Cardiac muscle cell (in vitro differentiated cells and primary cell): Measurements from ENCODE around the gene PNPO. TPM values are rescaled to one million over a fixed set of nuclear protein-coding genes. Genes with fewer than 3 reads are reported as not detected.

Source experiments
- DNase-seq, 2 donors: peaks; one replicate each; pipeline versions ENCODE4 v3.0.0 to v3.0.0-alpha.2; 2010 to 2017; ENCODE audit warnings: low read depth in 1 of 2, low spot score in 1 of 2
- H3K27ac ChIP-seq: fragments of 200-600 bp; sonication (generic); 2 replicates; pipeline ENCODE4 v1.5.1; 2016
- H3K27me3 ChIP-seq: fragments of 200-600 bp; sonication (generic); 2 replicates; pipeline ENCODE4 v1.6.0; 2016; ENCODE audit warnings: control low read depth
- H3K36me3 ChIP-seq: fragments of 200-600 bp; sonication (generic); 2 replicates; pipeline ENCODE4 v1.5.1; 2016; ENCODE audit warnings: control low read depth
- H3K4me1 ChIP-seq: fragments of 200-600 bp; sonication (generic); 2 replicates; pipeline ENCODE4 v1.8.1; 2017; ENCODE audit warnings: low read depth, mild to moderate bottlenecking, mixed run types
- H3K4me3 ChIP-seq: fragments of 200-600 bp; sonication (generic); 2 replicates; pipeline ENCODE4 v1.5.1; 2016; ENCODE audit warnings: mild to moderate bottlenecking
- H3K9me3 ChIP-seq: fragments of 200-600 bp; sonication (generic); 2 replicates; pipeline ENCODE4 v1.5.1; 2017; ENCODE audit warnings: low read depth, mild to moderate bottlenecking, control low read depth
- CTCF ChIP-seq: IDR thresholded peaks from 2 replicates; pipeline ENCODE4 v1.5.1; 2012; ENCODE audit warnings: low read depth, mild to moderate bottlenecking, low read length
- polyA plus RNA-seq: library from polyadenylated mRNA; unstranded; fragments of >200 nt; fragmentation: Nextera tagmentation; extraction: Ambion mirVana; gene quantifications from 2 replicates; pipeline ENCODE4 v1.2.1, GENCODE V29; 2016
- total RNA-seq: library from RNA; depleted of rRNA; stranded (reverse); fragments of >200 nt; gene quantifications from 2 replicates; pipeline ENCODE4 v1.2.3, GENCODE V29; 2016

PNPO gene
- total and polyA plus RNA-seq, 2 experiments from 2014 or later, result 11.7 to 12.9 TPM

GRCh38 chr17:47952171-47953021 lies 11.0 kb downstream of the PNPO start:
- Histone ChIP-seq H3K36me3 (no peaks in the 10 kb centered on the region), H3K27me3 (no peaks in the 10 kb centered on the region), H3K9me3 (no peaks in the 10 kb centered on the region), H3K4me3 (no peak overlapping the region), H3K4me1 (peaks cover 2% of the 10 kb centered on the region), H3K27ac (no peak overlapping the region)
- DNase-seq, result no peak
- no peak for TF ChIP-seq CTCF

DNA sequence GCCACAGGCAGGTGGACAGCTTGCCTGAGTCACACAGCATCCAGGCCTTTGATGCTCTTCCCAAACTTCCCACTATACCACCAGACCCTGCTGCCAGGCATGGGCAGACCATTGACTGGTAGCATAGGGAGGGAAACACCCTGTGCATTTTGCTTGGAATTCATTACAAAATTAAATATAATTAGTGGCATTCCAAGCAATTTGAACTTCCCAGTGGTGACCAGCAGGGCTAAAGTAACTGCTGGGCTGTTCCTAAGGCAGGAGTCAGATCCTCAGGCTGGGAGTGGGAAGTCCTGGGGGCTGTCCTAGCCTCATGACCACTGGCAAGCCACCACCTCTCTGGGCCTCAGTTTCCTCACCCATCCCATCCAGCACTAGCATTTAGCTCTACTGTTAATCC lies 12.5 kb downstream of the PNPO start:
- no peak for TF ChIP-seq CTCF
- peaks cover 4% of the 10 kb centered on the region for H3K4me1 ChIP-seq
- H3K4me3 ChIP-seq, result no peak overlapping the region
- no peak overlapping the region for H3K27ac ChIP-seq
- H3K27me3 ChIP-seq, result no peaks in the 10 kb centered on the region
- no peaks in the 10 kb centered on the region for H3K9me3 ChIP-seq
- no peaks in the 10 kb centered on the region for H3K36me3 ChIP-seq
- DNase-seq, result no peak

- TF ChIP-seq CTCF, result no peak
- peaks cover 4% of the 10 kb centered on the region for H3K4me1 ChIP-seq
- H3K4me3 ChIP-seq, result no peak overlapping the region
- no peak for DNase-seq
- no peaks in the 10 kb centered on the region for H3K9me3 ChIP-seq
- H3K27ac ChIP-seq, result no peak overlapping the region
- H3K36me3 ChIP-seq, result no peaks in the 10 kb centered on the region
- H3K27me3 ChIP-seq, result no peaks in the 10 kb centered on the region
Observed at GRCh38 chr17:47955497-47956461, 14.4 kb downstream of the PNPO start.

- DNase-seq, result no peak
- no peak overlapping the region for H3K27ac ChIP-seq
- peaks cover 4% of the 10 kb centered on the region for H3K4me1 ChIP-seq
- H3K27me3 ChIP-seq, result no peaks in the 10 kb centered on the region
- H3K4me3 ChIP-seq, result no peak overlapping the region
- H3K9me3 ChIP-seq, result no peaks in the 10 kb centered on the region
- no peaks in the 10 kb centered on the region for H3K36me3 ChIP-seq
- TF ChIP-seq CTCF, result no peak
Observed at GRCh38 chr17:47956791-47957590, 15.6 kb downstream of the PNPO start.
